PFSK-1 (cell line): ENCODE measurements around the gene FGF9.

Experiments used
- FOXP2 ChIP-seq: optimal IDR thresholded peaks from 2 replicates; pipeline ENCODE3; 2011; ENCODE audit warnings: borderline replicate concordance, control low read depth, inconsistent platforms; ENCODE audit not compliant: insufficient read depth; ENCODE audit errors: extremely low read length, extremely low read depth
- POLR2AphosphoS5 ChIP-seq: IDR thresholded peaks from 2 replicates; pipeline ENCODE4 v1.6.1; 2012; ENCODE audit warnings: low read depth, mild to moderate bottlenecking, control low read depth, low read length, moderate library complexity
- REST ChIP-seq, 2 experiments: IDR thresholded peaks; 2 replicates each; pipeline versions ENCODE4 v1.6.1 to v1.8.0; 2011 to 2012; ENCODE audit warnings: low read depth in 2 of 2, low read length in 2 of 2, control low read depth in 1 of 2, inconsistent platforms in 1 of 2, mild to moderate bottlenecking in 1 of 2, moderate library complexity in 1 of 2; ENCODE audit not compliant: insufficient read depth in 1 of 2
- SIN3A ChIP-seq: IDR thresholded peaks from 2 replicates; pipeline ENCODE4 v1.6.1; 2012; ENCODE audit warnings: mild to moderate bottlenecking, low read length, moderate library complexity, borderline replicate concordance; ENCODE audit not compliant: insufficient read depth
- TAF1 ChIP-seq: IDR thresholded peaks from 2 replicates; pipeline ENCODE4 v1.6.1; 2012; ENCODE audit warnings: low read length, control low read depth, borderline replicate concordance; ENCODE audit not compliant: insufficient read depth

Gene FGF9

GRCh38 chr13:21719463-21719862 is 48.6 kb downstream of the FGF9 start:
- TF ChIP-seq FOXP2 (no peak), TAF1 (no peak), REST (IDR thresholded peaks at IDR 0.05; ENCODE audit: insufficient read depth in 1 of 2, low read depth in 2 of 2, low read length in 2 of 2) (no peak), SIN3A (no peak), POLR2AphosphoS5 (no peak)

GRCh38 chr13:21723807-21724505 is 53.1 kb downstream of the FGF9 start:
- no peak for TF ChIP-seq REST (IDR thresholded peaks at IDR 0.05; ENCODE audit: insufficient read depth in 1 of 2, low read depth in 2 of 2, low read length in 2 of 2)

GRCh38 chr13:21730186-21730880 is 59.5 kb downstream of the FGF9 start:
- TF ChIP-seq FOXP2: no peak
- no peak for TF ChIP-seq POLR2AphosphoS5
- no peak for TF ChIP-seq TAF1
- no peak for TF ChIP-seq SIN3A

DNA sequence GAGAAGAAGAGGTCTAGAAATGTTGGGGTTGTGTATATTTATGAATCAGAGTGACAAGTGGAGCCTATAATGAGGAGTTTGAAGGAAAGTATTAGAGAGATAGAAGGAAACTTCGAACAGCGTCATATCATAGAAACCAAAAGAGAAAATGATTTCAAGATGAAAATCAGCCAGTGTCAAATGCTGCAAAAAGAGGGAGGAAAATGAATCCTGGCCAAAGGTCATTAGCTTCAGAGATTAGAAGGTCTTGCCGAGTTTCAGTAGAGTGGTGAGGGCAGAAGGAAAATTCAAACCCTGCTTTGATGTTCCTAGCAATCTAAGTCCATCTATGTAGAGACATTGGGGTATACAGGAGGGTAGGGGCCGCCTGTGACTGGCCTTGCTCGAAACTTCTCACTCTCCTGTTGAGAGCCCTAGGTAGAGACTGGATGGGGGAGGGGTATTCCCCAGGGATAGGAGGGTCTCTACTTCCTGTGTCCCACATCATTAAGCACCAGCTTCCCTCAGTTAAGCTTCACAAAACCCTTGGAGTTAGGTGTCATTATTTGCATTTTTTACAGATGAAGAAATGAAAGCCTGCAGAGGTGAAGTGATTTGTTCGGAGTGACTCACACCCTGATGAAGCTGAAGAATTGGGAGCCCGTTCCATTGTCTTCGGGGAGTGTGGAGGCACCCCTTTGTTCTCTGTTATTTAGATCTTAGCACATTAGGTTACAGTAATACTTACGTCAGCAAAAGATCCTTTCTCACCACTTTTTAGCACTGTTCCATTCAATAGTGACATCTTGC is 62.8 kb downstream of the FGF9 start:
- TF ChIP-seq POLR2AphosphoS5 (no peak), TAF1 (no peak), REST (IDR thresholded peaks at IDR 0.05; ENCODE audit: insufficient read depth in 1 of 2, low read depth in 2 of 2, low read length in 2 of 2) (no peak), FOXP2 (no peak), SIN3A (no peak)

GRCh38 chr13:21734961-21735360 is 64.1 kb downstream of the FGF9 start:
- TF ChIP-seq FOXP2 (no peak), SIN3A (no peak), TAF1 (no peak), REST (IDR thresholded peaks at IDR 0.05; ENCODE audit: insufficient read depth in 1 of 2, low read depth in 2 of 2, low read length in 2 of 2) (no peak), POLR2AphosphoS5 (no peak)
